Neuron (in vitro differentiated cells): Measurements from ENCODE around the gene GDF9.

Experiments
- H2AFZ ChIP-seq: one replicate; pipeline ENCODE4 v1.6.1; 2013; ENCODE audit warnings: low read depth, mild to moderate bottlenecking, inconsistent platforms, low read length, moderate library complexity
- H3K27me3 ChIP-seq: one replicate; pipeline ENCODE4 v1.6.1; 2013; ENCODE audit warnings: low read length; ENCODE audit not compliant: insufficient read depth
- H3K36me3 ChIP-seq: one replicate; pipeline ENCODE4 v1.6.1; 2013; ENCODE audit warnings: low read length; ENCODE audit not compliant: insufficient read depth
- H3K4me1 ChIP-seq: one replicate; pipeline ENCODE4 v1.6.1; 2013; ENCODE audit warnings: low read length; ENCODE audit not compliant: insufficient read depth
- H3K4me3 ChIP-seq: 2 replicates; pipeline ENCODE4 v1.5.1; 2013; ENCODE audit warnings: mild to moderate bottlenecking, low read length, moderate library complexity
- H3K9me3 ChIP-seq: one replicate; pipeline ENCODE4 v1.6.1; 2013; ENCODE audit warnings: low read length

Gene GDF9

GRCh38 chr5:132840313-132840712, 26.0 kb downstream of the GDF9 start:
- Histone ChIP-seq H3K36me3 (no peaks in the 10 kb centered on the region), H2AFZ (no peak overlapping the region), H3K4me1 (peaks cover 5% of the 10 kb centered on the region), H3K27me3 (peaks cover 27% of the 10 kb centered on the region), H3K9me3 (no peaks in the 10 kb centered on the region), H3K4me3 (no peak overlapping the region)

GRCh38 chr5:132839426-132840301, 26.6 kb downstream of the GDF9 start:
- H3K9me3 ChIP-seq: no peaks in the 10 kb centered on the region
- peaks cover 25% of the 10 kb centered on the region for H3K27me3 ChIP-seq
- no peaks in the 10 kb centered on the region for H3K36me3 ChIP-seq
- H2AFZ ChIP-seq: no peak overlapping the region
- peaks cover 5% of the 10 kb centered on the region for H3K4me1 ChIP-seq
- no peak overlapping the region for H3K4me3 ChIP-seq

- Histone ChIP-seq H3K4me3 (no peak overlapping the region), H3K4me1 (peaks cover 5% of the 10 kb centered on the region), H2AFZ (no peak overlapping the region), H3K9me3 (no peaks in the 10 kb centered on the region), H3K27me3 (peaks cover 32% of the 10 kb centered on the region), H3K36me3 (no peaks in the 10 kb centered on the region)
Measured at GRCh38 chr5:132838516-132839282, 27.6 kb downstream of the GDF9 start.

- peaks cover 5% of the 10 kb centered on the region for H3K4me1 ChIP-seq
- no peaks in the 10 kb centered on the region for H3K9me3 ChIP-seq
- no peak overlapping the region for H2AFZ ChIP-seq
- H3K4me3 ChIP-seq: no peak overlapping the region
- H3K36me3 ChIP-seq: no peaks in the 10 kb centered on the region
- peaks cover 40% of the 10 kb centered on the region for H3K27me3 ChIP-seq
Measured at GRCh38 chr5:132837868-132838267, 28.4 kb downstream of the GDF9 start.

GRCh38 chr5:132836852-132837251, 29.4 kb downstream of the GDF9 start:
- Histone ChIP-seq H3K36me3 (no peaks in the 10 kb centered on the region), H3K9me3 (no peaks in the 10 kb centered on the region), H2AFZ (no peak overlapping the region), H3K27me3 (peaks cover 45% of the 10 kb centered on the region), H3K4me1 (peaks cover 5% of the 10 kb centered on the region), H3K4me3 (no peak overlapping the region)

- no peak overlapping the region for H2AFZ ChIP-seq
- no peak overlapping the region for H3K4me3 ChIP-seq
- H3K4me1 ChIP-seq: no peaks in the 10 kb centered on the region
- peaks cover 54% of the 10 kb centered on the region for H3K27me3 ChIP-seq
- no peaks in the 10 kb centered on the region for H3K36me3 ChIP-seq
- no peaks in the 10 kb centered on the region for H3K9me3 ChIP-seq
Measured at GRCh38 chr5:132834057-132834456, 32.2 kb downstream of the GDF9 start.

GRCh38 chr5:132832612-132833011, 33.7 kb downstream of the GDF9 start:
- no peaks in the 10 kb centered on the region for H3K36me3 ChIP-seq
- H3K4me1 ChIP-seq: no peaks in the 10 kb centered on the region
- H3K4me3 ChIP-seq: no peak overlapping the region
- no peaks in the 10 kb centered on the region for H3K9me3 ChIP-seq
- no peak overlapping the region for H2AFZ ChIP-seq
- peaks cover 62% of the 10 kb centered on the region for H3K27me3 ChIP-seq

- Histone ChIP-seq H3K9me3 (no peaks in the 10 kb centered on the region), H3K36me3 (no peaks in the 10 kb centered on the region), H2AFZ (no peak overlapping the region), H3K27me3 (peaks cover 65% of the 10 kb centered on the region), H3K4me3 (no peak overlapping the region), H3K4me1 (no peaks in the 10 kb centered on the region)
Measured at GRCh38 chr5:132831095-132831860, 35.0 kb downstream of the GDF9 start.

- peaks cover 64% of the 10 kb centered on the region for H3K27me3 ChIP-seq
- no peaks in the 10 kb centered on the region for H3K36me3 ChIP-seq
- H3K4me1 ChIP-seq: no peaks in the 10 kb centered on the region
- peak within 1 kb of the TSS; percentile 45 for H3K4me3 ChIP-seq
- peak within 1 kb of the TSS; percentile 84 for H2AFZ ChIP-seq
- H3K9me3 ChIP-seq: no peaks in the 10 kb centered on the region
Measured at GRCh38 chr5:132830436-132831094, 35.7 kb downstream of the GDF9 start, which contains the start of gene SHROOM1. Gene SHROOM1, minus strand, starts transcription at chr5:132830647. Its CDS starts 4,507 bp downstream, at chr5:132826140.

GRCh38 chr5:132829742-132830435, 36.4 kb downstream of the GDF9 start:
- Histone ChIP-seq H3K36me3 (no peaks in the 10 kb centered on the region), H3K27me3 (peaks cover 64% of the 10 kb centered on the region), H3K4me3 (peak overlapping the region; percentile 45), H3K9me3 (no peaks in the 10 kb centered on the region), H3K4me1 (no peaks in the 10 kb centered on the region), H2AFZ (peak overlapping the region; percentile 84)

GRCh38 chr5:132828846-132829494, 37.3 kb downstream of the GDF9 start:
- no peaks in the 10 kb centered on the region for H3K4me1 ChIP-seq
- peaks cover 61% of the 10 kb centered on the region for H3K27me3 ChIP-seq
- no peaks in the 10 kb centered on the region for H3K36me3 ChIP-seq
- H3K4me3 ChIP-seq: no peak overlapping the region
- no peak overlapping the region for H2AFZ ChIP-seq
- H3K9me3 ChIP-seq: no peaks in the 10 kb centered on the region
